GM23338 (cell line): ENCODE results near the gene MAP4K4. TPM values are rescaled to one million over a fixed set of nuclear protein-coding genes. Genes with fewer than 3 reads are reported as not detected.

Experiments used
- ATAC-seq: fragments of 200-7000 bp; cut with Tn5 transposase; 3 replicates; pipeline ENCODE4 v1.9.1; 2020
- DNase-seq: peaks from one replicate; pipeline ENCODE4 v3.0.0-alpha.2; 2015; ENCODE audit warnings: low spot score
- H2AFZ ChIP-seq: fragments of 200-600 bp; sonication (generic); 2 replicates; pipeline ENCODE4 v1.8.0; 2016; ENCODE audit warnings: antibody characterized with exemption, mild to moderate bottlenecking, moderate library complexity
- H3F3A ChIP-seq: fragments of 200-600 bp; sonication (generic); replicated peaks from 2 replicates; pipeline ENCODE4 v1.8.0; 2017; ENCODE audit warnings: antibody characterized with exemption, mixed run types, low read depth
- H3K27ac ChIP-seq: fragments of 200-600 bp; sonication (generic); 2 replicates; pipeline ENCODE4 v1.6.1; 2016; ENCODE audit warnings: low read depth
- H3K27me3 ChIP-seq: fragments of 200-600 bp; sonication (generic); 2 replicates; pipeline ENCODE4 v1.8.0; 2016; ENCODE audit warnings: mild to moderate bottlenecking, mixed run types, moderate library complexity; ENCODE audit not compliant: insufficient read depth
- H3K36me3 ChIP-seq: fragments of 200-600 bp; sonication (generic); 2 replicates; pipeline ENCODE4 v1.8.0; 2016; ENCODE audit warnings: mild to moderate bottlenecking; ENCODE audit not compliant: insufficient read depth
- H3K4me1 ChIP-seq: fragments of 200-600 bp; sonication (generic); 2 replicates; pipeline ENCODE4 v1.8.0; 2016; ENCODE audit warnings: mild to moderate bottlenecking, moderate library complexity; ENCODE audit not compliant: insufficient read depth
- H3K4me2 ChIP-seq: fragments of 200-600 bp; sonication (generic); 2 replicates; pipeline ENCODE4 v1.7.1; 2017; ENCODE audit warnings: mixed run types
- H3K4me3 ChIP-seq: fragments of 200-600 bp; sonication (generic); 2 replicates; pipeline ENCODE4 v1.6.1; 2016; ENCODE audit warnings: mixed run types
- H3K79me2 ChIP-seq: fragments of 200-600 bp; sonication (generic); replicated peaks from 2 replicates; pipeline ENCODE4 v1.8.0; 2017; ENCODE audit warnings: mild to moderate bottlenecking; ENCODE audit not compliant: insufficient read depth
- H3K9me2 ChIP-seq: fragments of 200-600 bp; sonication (generic); 2 replicates; pipeline ENCODE4 v1.8.0; 2017; ENCODE audit not compliant: insufficient read depth
- H4K20me1 ChIP-seq: fragments of 200-600 bp; sonication (generic); replicated peaks from 2 replicates; pipeline ENCODE4 v1.8.0; 2017; ENCODE audit warnings: mild to moderate bottlenecking; ENCODE audit not compliant: insufficient read depth
- H3K27ac Mint-ChIP-seq: 2 replicates; pipeline ENCODE4 v1.8.0; 2020; ENCODE audit warnings: inconsistent platforms, mild to moderate bottlenecking, moderate library complexity, mixed read lengths
- H3K27me3 Mint-ChIP-seq: 3 replicates; pipeline ENCODE4 v1.8.0; 2022; ENCODE audit warnings: low read depth, mild to moderate bottlenecking, moderate library complexity, mixed read lengths, inconsistent platforms; ENCODE audit not compliant: insufficient read depth, poor library complexity
- H3K36me3 Mint-ChIP-seq: 3 replicates; pipeline ENCODE4 v1.8.0; 2021; ENCODE audit warnings: low read depth, mild to moderate bottlenecking, inconsistent platforms, moderate library complexity, mixed read lengths
- H3K4me1 Mint-ChIP-seq: 3 replicates; pipeline ENCODE4 v1.8.0; 2020; ENCODE audit warnings: mild to moderate bottlenecking, inconsistent platforms, mixed read lengths
- H3K4me3 Mint-ChIP-seq: 3 replicates; pipeline ENCODE4 v1.8.0; 2021; ENCODE audit warnings: moderate library complexity, mild to moderate bottlenecking, inconsistent platforms, mixed read lengths
- H3K9me3 Mint-ChIP-seq: 3 replicates; pipeline ENCODE4 v1.8.0; 2020; ENCODE audit warnings: moderate library complexity, mild to moderate bottlenecking, inconsistent platforms, mixed read lengths
- CREB1 ChIP-seq: fragments of 250-450 bp; sonication (Bioruptor Pico); IDR thresholded peaks from 2 replicates; pipeline ENCODE4 v1.5.0; 2020; ENCODE audit warnings: low read depth, mild to moderate bottlenecking, moderate library complexity
- CTCF ChIP-seq, 2 experiments: fragments of 200-600 bp in 1 of 2; sonication (generic) in 1 of 2; conservative IDR thresholded peaks; 2 replicates each; pipeline versions ENCODE4 v1.5.1 to v1.6.1; 2016 to 2017; ENCODE audit warnings: antibody characterized with exemption in 2 of 2, low read depth in 2 of 2, mild to moderate bottlenecking in 2 of 2, moderate library complexity in 1 of 2
- ETS1 ChIP-seq: IDR thresholded peaks from 2 replicates; pipeline ENCODE4 v1.6.1; 2016; ENCODE audit warnings: antibody characterized with exemption
- EZH2 ChIP-seq: fragments of 200-600 bp; sonication (generic); IDR thresholded peaks from one replicate; pipeline ENCODE4 v1.8.0; 2017; ENCODE audit warnings: antibody characterized with exemption, mild to moderate bottlenecking, low read depth; ENCODE audit not compliant: unreplicated experiment
- EZH2phosphoT487 ChIP-seq: fragments of 200-600 bp; sonication (generic); IDR thresholded peaks from one replicate; pipeline ENCODE4 v1.8.1; 2018; ENCODE audit warnings: antibody characterized with exemption; ENCODE audit not compliant: unreplicated experiment
- JUNB ChIP-seq: IDR thresholded peaks from one replicate; pipeline ENCODE4 v1.6.1; 2016; ENCODE audit warnings: antibody characterized with exemption; ENCODE audit not compliant: unreplicated experiment
- NANOG ChIP-seq: IDR thresholded peaks from 2 replicates; pipeline ENCODE4 v1.6.1; 2016; ENCODE audit warnings: antibody characterized with exemption, borderline replicate concordance
- POLR2AphosphoS5 ChIP-seq: IDR thresholded peaks from 2 replicates; pipeline ENCODE4 v1.6.1; 2016; ENCODE audit warnings: antibody characterized with exemption, low read depth
- REST ChIP-seq: IDR thresholded peaks from one replicate; pipeline ENCODE4 v1.6.1; 2018; ENCODE audit warnings: antibody characterized with exemption; ENCODE audit not compliant: unreplicated experiment
- STAT1 ChIP-seq: IDR thresholded peaks from one replicate; pipeline ENCODE4 v1.6.1; 2016; ENCODE audit warnings: antibody characterized with exemption; ENCODE audit not compliant: unreplicated experiment
- ZNF114 ChIP-seq: fragments of 250-450 bp; sonication (Bioruptor Pico); IDR thresholded peaks from 2 replicates; pipeline ENCODE4 v1.5.0; 2020; ENCODE audit warnings: mild to moderate bottlenecking, moderate library complexity
- ZNF331 ChIP-seq: fragments of 250-450 bp; sonication (Bioruptor Pico); IDR thresholded peaks from 2 replicates; pipeline ENCODE4 v1.5.0; 2020; ENCODE audit warnings: low read depth, mild to moderate bottlenecking, moderate library complexity
- ZNF462 ChIP-seq: fragments of 250-450 bp; sonication (Bioruptor Pico); IDR thresholded peaks from 2 replicates; pipeline ENCODE4 v1.5.0; 2020; ENCODE audit warnings: mild to moderate bottlenecking, moderate library complexity
- polyA plus RNA-seq: library from polyadenylated mRNA; unstranded; fragments of >200 nt; fragmentation: Nextera tagmentation; extraction: Ambion mirVana; gene quantifications from 2 replicates; pipeline ENCODE4 v1.2.1, GENCODE V29; 2016
- total RNA-seq: library from RNA; depleted of rRNA; stranded (reverse); fragments of >200 nt; shearing (Covaris generic); gene quantifications from 2 replicates; pipeline ENCODE4 v1.2.3, GENCODE V29; 2014

Gene MAP4K4
- total and polyA plus RNA-seq, 2 experiments from 2014 or later: 34.6 to 99.2 TPM

GRCh38 chr2:101724125-101724474, 26.6 kb downstream of the MAP4K4 start:
- ATAC-seq (no peak), DNase-seq (no peak)
- Mint-ChIP-seq H3K27me3 (peaks cover 4% of the 10 kb centered on the region), H3K4me1 (peaks cover 40% of the 10 kb centered on the region), H3K36me3 (peaks cover 7% of the 10 kb centered on the region; the same call in 1 of the 3 replicates), H3K9me3 (no peaks in the 10 kb centered on the region; the same call in 2 of the 3 replicates), H3K27ac (0 out of 2 replicates have a peak overlapping the region, but pooled peaks have one; percentile 54), H3K4me3 (no peak overlapping the region)
- no peaks in the 10 kb centered on the region for H3K36me3 ChIP-seq
- H3K79me2 ChIP-seq: peaks cover 100% of the 10 kb centered on the region
- peaks cover 18% of the 10 kb centered on the region for H3K4me1 ChIP-seq
- H3F3A ChIP-seq: no peaks in the 10 kb centered on the region
- H4K20me1 ChIP-seq: peaks cover 61% of the 10 kb centered on the region
- H3K9me2 ChIP-seq: no peaks in the 10 kb centered on the region
- no peak overlapping the region for H3K4me2 ChIP-seq
- no peak overlapping the region for H2AFZ ChIP-seq
- TF ChIP-seq ZNF114 (CRISPR knock-in tag) (no peak), CTCF (conservative IDR thresholded peaks at IDR 0.05; ENCODE audit: low read depth in 2 of 2) (no peak), EZH2phosphoT487 (no peak), ZNF331 (CRISPR knock-in tag) (no peak), STAT1 (no peak), NANOG (no peak), REST (no peak), ETS1 (no peak), POLR2AphosphoS5 (no peak), EZH2 (no peak), JUNB (no peak), ZNF462 (CRISPR knock-in tag) (no peak), CREB1 (CRISPR knock-in tag) (no peak)
- no peak overlapping the region for H3K27ac ChIP-seq
- no peak overlapping the region for H3K4me3 ChIP-seq
- H3K27me3 ChIP-seq: no peaks in the 10 kb centered on the region
